GM10847 (cell line): ENCODE measurements around the gene LPIN2.

Experiments used
- POLR2A ChIP-seq: IDR thresholded peaks from 2 replicates; pipeline ENCODE4 v1.6.1; 2011; ENCODE audit not compliant: insufficient read length; ENCODE audit errors: extremely low read depth

The LPIN2 gene

DNA sequence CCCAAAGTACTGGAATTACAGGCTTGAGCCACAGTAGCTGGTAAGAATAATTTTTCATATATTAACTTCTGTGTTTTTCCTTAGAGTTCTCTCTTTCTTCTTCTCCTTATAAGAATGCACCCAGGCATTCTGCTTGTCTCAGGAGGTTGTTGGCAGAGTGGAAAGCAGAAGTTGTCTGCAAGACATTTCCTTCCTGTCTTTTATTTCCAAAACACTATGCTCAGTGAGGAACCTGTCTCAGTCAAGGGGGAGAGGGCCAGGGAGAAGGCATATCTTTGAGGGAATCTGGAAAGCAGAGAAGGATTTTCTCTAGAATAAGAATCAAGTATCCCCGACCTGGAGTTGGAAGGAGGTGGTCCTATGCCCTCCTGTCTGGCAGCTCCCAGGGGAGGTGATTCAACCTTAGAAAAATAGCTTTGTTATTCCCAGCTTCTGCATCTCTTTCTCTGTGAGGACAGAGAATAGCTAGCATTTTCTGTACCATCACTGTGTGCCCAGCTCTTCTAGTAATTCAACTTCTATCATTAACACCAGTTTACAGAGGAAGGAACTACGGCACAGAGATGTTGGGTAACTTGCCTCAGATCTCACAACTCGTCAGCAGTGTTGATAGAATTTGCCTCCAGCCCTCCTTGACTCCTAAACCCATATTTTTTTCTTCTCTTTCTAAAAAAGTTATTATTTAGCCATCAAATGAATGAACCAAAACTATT is 3.8 kb upstream of the LPIN2 start:
- no peak for TF ChIP-seq POLR2A

DNA sequence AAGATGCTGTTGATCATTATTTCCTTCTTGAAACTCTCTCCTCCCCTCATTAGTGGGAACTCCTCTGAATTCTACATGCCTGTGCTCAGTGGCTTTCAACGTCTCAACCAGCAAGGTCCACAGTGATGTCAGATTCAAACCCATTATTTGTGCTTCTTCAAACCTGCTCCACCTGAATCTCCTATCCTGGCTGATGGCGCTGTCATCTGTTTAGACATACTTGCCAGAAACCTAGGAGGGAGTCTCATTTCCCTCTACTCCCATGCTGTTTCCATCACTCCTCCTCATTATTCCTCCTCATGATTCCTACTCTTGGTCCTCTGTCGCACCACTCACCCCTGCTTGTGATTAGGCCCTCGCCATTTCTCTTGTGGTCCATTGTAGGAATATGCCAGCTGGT is 2.9 kb upstream of the LPIN2 start:
- TF ChIP-seq POLR2A = no peak

DNA sequence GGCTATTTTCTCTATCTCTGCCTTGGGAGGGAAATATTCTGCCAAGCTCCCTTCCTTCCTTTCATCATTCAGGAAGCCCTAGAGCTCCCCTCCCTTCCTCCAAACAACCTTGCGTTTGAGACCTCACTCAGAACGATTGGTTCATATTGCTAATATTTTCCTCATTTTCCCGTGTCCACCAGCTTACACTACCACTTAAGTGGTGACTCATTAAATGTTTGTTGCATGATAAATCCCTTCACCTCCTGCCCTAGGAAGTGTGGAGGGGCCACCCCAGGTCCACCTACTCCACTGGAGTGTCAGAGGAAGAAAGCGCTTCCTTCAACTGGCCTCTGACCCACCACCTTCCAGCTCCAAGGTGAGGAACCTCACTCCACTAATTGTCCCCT is 2.3 kb upstream of the LPIN2 start:
- no peak for TF ChIP-seq POLR2A

DNA sequence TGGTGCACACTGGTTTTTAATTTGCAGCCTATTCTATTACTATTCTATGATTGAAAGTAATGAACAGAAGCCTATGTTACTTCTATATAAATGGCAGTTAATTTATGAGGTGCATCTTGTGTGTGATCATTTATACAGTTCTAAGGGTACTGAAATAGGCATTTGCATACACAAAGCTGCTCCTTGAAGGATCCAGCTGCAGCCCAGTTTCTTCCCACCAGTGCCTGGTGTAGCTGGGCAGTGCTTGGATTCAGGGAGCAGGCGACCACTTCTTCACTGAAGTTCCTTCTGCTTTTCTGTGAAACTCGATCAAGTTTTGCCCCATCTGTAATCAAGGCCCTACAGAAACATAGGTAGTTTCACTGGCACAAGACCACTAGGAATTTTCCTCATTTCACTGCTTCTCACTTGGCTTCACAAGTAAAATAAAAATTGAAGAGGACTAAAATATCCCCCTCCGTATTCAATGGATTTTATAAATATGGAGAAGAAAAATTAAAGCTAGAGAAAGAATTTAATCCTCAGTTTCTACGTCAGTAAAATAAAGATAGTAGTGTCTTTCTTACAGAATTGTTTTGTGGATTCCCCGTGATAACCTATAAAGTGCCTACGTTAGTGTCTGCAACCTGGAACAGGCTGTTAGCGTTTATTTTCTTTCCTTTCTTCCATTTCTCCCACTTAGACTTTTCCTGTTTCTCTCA is 1.7 kb upstream of the LPIN2 start:
- TF ChIP-seq POLR2A = no peak

DNA sequence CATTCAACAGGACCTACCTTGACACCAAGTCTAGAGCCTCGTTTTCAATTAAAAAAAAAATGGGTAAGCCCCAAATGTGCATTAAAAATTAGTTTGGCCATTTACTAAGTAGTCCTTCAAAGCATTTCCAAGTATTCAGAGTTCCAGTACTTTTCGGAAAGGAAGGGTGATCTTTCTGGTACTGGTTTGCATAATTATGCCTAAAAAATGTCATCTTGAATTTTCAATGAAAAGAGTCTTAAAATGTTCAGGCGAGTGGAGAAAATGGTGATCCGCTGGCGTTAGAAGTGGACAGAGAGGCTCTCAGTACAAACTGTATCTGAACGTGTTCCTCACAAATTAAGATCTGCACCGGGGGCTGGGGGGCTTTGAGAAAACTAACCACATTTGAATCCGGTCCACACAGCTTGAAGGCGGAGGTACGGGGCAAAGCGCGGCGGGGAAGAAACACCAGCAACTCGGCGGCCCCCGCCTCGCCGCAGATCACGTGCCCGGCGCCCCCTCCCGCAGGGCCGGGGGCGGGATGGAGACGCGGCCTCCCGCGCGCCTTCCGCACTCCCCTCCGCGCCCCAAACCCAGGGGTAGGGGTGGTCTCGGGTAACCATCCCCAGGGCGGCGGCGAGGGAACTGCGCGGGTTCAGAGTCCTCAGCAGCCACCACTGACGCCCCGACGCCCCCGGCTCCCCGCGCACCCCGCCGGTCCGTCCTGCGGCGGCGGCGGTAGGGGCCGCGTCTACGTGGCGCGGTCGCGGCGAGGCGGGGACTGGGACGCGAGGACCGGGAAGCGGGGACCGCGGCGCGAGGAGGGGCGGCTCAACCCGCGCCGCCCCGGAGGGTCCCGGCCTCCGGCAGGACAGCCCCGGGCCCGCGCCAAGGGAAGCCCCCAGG is 564 bp downstream of the LPIN2 start:
- no peak for TF ChIP-seq POLR2A

DNA sequence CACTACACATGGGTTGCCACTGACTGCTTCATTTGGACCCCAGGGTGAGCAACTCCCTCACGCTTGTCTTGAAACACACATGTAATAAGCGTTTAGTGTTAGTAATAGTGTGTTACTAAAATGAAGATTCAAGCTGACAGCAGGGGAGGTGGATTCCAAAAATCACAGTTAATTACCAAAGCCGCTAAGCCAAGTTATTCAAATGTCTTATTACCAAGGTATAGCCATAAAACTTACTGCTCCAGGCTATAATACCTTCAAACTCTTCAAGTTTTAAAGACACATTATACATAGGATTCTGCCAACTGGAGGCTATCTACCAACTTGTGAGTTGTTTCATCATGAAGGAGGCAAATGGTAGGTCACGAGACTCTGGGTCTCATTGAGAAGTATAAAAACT is 2.9 kb downstream of the LPIN2 start:
- TF ChIP-seq POLR2A = no peak

DNA sequence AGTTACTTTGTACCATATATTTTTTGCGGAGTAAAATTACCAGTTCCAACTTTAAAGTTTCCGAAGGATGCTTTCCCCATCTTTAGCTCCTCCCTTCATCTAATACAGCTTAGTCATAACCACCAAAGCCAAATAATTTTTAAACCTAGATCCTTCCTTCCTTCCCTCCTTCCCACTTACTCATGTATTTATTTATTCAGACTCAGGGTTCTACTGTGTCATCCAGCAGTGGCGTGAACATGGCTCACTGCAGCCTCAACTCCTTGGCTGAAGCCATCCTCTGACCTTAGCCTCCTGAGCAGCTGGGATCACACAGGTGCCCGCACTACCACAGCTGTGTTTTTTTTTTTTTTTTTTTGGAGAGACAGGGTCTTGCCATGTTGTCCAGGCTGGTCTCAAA is 4.4 kb downstream of the LPIN2 start:
- TF ChIP-seq POLR2A = no peak

DNA sequence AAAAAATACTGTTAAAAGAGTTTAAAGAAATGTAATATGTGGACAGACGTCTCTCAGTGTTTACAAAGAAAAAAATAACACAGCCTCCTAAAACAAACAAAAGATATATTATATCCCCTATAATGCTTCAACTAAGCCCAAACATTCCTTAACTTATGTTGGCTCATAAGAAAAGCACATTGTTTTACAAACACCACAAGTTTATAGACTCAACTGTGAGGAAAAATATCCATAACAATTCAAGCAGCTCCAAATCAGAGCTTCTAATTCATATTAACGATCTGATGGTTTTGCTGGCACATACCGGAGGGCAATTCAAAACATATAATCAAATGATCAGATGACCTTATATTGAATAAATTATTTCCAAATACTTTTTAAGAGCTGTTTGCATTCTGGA is 5.5 kb downstream of the LPIN2 start:
- no peak for TF ChIP-seq POLR2A

DNA sequence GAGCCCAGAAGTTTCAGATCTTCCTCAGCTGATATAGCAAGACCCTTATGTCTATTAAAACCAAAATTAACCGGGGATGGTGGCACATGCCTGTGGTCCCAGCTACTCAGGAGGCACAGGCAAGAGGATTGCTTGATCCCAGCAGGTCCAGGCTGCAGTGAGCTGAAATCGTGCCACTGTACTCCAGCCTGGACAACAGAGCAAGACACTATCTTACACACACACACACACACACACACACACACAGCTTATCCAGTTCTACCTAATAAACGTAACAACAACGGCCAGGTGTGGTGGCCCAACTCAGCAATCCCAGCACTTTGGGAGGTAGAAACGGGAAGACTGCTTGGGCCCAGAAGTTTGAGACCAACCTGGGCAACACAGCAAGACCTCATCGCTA is 7.5 kb downstream of the LPIN2 start:
- TF ChIP-seq POLR2A = no peak

DNA sequence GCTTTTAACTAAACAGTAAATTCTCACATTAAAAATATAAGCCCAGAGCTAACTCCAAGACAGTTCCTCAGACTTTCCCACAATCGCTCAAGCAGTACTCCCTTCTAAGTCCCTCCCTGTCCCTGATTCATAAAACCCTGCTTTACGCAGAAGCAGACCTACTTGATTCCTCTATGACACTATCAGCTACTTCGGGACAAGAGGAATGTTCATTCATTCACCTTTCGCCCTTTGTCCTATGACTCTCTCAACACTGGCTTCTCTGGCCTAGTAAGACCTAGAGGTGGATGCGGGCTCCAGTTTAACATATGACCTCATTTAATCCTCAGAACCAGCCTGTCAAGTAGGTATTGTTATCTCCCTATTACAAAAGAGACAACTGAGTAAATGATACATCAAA is 10.2 kb downstream of the LPIN2 start:
- TF ChIP-seq POLR2A = no peak

DNA sequence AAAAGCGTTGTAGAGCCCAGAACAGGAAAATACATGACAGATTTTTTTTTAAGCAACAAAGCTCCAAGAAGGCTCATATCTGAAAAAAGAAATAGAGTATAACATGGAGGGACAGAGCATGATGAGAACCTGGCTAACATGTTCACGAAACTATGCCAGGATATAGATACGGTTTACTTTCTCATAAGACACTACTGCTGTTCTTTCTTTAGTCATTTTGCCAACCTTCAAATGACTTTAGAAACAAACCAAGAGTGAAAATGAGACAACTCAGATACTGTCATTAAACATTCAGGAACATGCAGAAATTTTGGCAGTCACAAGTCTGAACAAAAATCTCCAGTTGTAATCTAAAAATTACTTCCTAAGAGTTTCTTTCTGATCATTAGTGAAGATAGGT is 14.3 kb downstream of the LPIN2 start:
- no peak for TF ChIP-seq POLR2A

DNA sequence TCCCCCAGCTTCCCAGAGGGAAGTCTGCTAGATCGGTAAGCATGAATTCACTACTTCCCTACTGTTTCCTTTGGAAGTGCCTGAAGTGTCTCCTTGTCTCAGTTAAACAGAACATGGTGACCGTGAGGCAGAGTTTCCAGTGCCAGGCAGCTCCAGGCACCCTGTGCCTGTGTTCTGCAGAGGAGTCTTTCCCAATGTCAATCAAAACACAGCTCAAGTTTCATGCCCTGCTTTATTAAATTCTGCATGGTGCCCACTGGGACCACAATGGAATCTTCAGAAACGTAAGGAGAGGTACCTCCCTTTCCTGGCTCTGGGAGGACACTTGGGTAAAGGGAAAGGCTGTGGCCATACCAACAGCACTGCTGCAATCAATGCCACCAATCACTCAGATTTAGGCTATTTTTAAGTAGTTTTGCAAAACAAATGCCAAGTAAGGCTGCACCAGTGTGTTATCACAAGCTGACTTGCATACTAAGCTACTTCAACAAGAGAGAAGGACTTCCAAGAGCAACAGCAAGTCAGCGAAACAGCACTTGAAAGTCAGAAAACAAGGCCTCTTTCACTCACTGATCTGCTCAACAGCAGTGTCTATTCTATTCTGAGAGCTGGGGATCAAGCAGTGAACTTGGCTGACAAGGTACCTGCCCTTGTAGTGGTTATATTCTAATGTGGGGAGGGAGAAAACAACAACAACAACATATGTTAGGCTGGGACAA is 14.9 kb downstream of the LPIN2 start:
- TF ChIP-seq POLR2A = no peak

DNA sequence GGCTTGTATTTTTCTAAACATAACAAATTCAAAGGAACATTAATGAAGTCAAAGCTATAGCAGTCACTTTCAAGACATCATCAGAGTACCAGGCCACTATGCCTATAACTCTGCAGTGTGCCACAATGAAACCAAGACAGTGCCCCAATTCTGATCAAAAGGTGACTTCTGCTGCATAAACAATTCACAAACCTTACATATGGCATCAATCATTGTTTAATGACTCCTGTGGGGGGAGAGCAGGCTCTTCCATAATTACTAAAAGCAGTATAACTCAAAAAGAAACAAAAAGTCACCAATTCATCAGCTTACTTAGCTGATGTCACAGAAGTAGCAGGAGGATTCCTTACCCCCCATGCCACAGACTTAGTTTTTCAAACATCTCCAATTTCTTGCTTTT is 15.5 kb downstream of the LPIN2 start:
- TF ChIP-seq POLR2A = no peak

DNA sequence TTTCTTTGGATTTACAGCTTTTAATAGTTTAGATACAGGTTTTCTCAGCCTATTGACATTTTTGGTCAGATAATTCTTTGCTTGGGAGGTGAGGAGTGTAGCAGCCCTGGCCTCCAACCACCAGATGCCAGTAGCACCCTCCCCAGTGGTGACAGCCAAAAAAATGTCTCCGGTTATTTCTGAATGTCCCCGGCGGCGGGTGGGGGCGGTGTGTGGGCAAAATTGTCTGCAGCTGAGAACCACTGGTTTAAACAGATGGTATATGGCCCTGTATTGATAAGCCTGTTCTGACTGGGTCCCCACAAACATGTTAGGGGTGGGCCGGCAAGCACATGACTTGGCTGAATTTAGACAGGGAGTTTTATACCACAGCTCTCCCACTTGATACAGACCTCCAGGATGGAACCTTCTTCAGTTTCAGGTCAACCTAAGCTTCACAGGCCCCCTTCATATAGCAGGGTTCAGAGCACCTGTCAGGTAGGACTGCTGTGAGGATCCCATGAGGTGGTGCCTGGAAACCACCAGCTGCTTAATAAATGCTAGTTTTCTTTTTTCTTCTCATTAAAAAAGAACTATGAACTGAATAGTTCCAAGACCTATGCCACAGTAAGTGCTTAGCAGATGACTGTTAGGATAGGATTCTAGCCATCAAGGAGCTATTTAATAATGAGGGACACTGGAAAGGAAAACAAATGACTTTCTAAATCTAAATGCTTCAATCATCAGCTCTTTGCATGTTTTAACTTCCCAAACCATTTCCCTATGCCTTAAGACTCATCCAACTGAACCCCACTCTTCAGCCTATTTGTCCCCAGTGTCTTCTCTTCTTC is 18.1 kb downstream of the LPIN2 start:
- TF ChIP-seq POLR2A = no peak

DNA sequence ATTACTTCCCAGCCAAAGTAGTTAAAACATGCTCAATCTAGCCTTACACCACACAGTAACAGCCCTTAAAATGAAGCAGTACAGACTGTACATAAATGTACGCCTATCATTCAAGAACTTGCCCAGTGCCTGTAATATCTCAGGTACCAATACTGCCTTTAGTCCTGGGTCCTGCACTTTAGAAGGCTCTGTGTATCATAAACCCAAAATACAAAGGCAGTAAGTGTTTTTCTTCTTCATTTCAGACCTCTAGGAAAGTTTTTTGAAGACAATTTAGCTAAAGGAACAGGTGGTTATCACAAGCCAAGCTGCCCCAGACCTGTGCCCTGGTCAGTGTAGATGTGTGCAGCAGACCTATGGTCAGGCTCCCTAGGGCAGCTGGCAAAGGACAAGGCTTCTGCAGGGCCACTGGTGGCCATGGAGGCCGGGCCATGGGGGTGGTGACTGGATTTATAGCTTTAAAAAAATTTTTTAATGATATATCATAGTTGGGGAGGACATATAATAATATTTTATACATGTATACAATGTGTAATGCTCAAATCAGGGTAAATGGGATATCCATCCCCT is 18.8 kb downstream of the LPIN2 start:
- no peak for TF ChIP-seq POLR2A
